OCI-M2 (cell line): Measurements from ENCODE around the gene LRBA.
"Not testable (repeated sequence)": the region's sequence is repeated elsewhere in the genome, so short reads cannot be mapped to it uniquely, and the experiment has no call there.

Experiments
- DNase-seq: peaks from one replicate; lab custom pipeline; 2025; ENCODE audit not compliant: unreplicated experiment; lab: John Stamatoyannopoulos, UW

LRBA gene, protein sequence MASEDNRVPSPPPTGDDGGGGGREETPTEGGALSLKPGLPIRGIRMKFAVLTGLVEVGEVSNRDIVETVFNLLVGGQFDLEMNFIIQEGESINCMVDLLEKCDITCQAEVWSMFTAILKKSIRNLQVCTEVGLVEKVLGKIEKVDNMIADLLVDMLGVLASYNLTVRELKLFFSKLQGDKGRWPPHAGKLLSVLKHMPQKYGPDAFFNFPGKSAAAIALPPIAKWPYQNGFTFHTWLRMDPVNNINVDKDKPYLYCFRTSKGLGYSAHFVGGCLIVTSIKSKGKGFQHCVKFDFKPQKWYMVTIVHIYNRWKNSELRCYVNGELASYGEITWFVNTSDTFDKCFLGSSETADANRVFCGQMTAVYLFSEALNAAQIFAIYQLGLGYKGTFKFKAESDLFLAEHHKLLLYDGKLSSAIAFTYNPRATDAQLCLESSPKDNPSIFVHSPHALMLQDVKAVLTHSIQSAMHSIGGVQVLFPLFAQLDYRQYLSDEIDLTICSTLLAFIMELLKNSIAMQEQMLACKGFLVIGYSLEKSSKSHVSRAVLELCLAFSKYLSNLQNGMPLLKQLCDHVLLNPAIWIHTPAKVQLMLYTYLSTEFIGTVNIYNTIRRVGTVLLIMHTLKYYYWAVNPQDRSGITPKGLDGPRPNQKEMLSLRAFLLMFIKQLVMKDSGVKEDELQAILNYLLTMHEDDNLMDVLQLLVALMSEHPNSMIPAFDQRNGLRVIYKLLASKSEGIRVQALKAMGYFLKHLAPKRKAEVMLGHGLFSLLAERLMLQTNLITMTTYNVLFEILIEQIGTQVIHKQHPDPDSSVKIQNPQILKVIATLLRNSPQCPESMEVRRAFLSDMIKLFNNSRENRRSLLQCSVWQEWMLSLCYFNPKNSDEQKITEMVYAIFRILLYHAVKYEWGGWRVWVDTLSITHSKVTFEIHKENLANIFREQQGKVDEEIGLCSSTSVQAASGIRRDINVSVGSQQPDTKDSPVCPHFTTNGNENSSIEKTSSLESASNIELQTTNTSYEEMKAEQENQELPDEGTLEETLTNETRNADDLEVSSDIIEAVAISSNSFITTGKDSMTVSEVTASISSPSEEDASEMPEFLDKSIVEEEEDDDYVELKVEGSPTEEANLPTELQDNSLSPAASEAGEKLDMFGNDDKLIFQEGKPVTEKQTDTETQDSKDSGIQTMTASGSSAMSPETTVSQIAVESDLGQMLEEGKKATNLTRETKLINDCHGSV (N-terminal part only)

DNA sequence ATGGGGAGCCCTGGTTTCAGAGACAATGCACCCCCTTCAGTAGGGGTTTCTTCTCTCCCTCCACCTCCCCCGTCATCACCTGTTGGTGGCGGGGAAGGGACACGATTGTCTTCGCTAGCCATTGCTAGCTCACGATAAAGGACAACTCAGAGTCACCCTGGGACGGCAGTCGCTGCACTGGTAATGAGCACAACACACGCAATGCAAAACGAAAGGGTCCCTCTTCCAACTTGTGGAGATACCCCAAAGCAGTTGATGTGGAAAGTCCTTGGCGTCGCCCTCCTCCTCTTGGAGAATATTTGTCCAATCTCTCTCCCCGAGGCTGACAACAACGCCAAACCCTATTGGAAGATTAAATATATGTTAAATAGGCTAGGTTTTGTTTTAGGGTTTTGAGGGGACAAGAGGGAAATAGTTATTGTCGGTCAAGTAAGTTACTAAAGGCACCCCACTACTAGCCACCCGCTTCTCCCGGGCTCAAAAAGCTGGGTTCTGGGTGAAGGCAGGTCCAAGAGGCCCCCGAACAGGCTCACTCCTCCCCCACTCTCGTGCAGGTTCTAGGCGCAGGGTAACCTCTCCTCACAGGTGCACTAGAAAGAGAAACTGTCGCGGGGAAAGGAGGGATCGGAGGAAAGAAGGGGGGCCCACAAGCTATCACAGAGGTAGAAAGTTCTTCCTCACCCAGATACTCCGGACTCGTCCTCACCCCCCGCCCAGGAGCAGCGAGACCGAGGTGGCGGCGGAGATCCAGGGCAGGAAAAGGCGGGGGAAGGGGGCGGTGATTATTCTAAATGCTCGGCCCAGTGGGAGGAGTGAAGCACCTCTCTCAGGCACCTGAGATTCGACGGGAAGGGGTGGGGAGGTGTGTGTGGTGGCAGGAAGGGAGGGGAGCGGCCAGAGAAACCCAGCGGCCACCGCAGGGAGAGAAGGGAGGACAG, at the start of gene LRBA:
Gene LRBA (minus strand): TSS at position 764 of the 938 bp plus-strand sequence. CDS start 642 bp downstream, at position 122.
- peak; percentile 26 for DNase-seq

DNA sequence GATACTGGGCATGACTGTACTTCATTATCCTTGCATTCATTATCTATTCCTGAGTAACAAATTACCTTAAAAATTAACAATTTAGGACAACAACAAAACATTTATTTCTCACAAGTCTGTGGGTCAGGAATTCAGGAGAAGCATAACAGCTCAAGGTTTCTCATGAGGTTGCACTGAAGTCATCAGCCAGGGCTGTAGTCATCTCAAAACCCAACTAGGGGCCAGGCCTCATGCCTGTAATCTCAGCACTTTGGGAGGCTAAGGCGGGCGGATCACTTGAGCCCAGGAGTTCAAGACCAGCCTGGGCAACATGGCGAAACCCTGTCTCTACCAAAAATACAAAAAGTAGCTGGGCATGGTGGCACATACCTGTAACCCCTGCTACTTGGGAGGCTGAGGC, 48.1 kb upstream of the LRBA start:
- not testable (repeated sequence) for DNase-seq

DNA sequence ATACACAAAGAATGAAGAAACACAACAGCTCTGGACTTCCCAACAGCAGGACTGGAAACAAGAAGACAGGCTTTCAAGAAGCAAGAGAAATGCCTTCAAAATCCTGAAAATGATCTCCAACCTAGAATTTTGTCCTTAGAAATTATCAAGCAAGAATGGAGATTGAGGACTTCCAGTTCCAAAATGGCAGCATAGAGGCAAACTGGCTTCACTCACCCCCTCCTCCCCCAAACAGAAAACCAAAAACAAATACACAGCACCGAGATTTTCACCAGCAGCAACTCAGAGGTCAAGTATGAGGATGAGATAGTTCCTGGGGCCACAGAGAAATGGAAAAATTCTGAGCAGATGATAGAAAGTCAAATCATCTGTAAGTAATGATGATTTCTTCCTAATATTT, 40.5 kb upstream of the LRBA start:
- DNase-seq, result no peak

DNA sequence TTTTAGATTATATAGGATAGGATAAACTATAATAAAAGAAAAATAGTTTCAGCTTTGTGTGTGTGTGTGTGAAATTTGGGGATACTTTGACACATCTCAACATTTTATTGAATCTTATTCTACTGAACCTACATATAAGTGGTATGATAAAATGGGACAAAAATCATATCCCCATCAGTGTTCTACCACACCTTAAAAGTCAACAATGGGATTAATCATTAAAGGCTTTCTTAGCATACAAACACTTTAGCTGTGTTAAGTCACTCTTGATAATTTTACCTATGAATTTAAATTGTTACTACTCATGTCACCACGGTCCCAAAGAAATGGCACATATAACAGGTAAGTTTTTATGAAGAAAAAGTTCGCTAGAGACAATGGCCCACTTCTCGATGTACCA, 37.7 kb upstream of the LRBA start:
- DNase-seq, result no peak

DNA sequence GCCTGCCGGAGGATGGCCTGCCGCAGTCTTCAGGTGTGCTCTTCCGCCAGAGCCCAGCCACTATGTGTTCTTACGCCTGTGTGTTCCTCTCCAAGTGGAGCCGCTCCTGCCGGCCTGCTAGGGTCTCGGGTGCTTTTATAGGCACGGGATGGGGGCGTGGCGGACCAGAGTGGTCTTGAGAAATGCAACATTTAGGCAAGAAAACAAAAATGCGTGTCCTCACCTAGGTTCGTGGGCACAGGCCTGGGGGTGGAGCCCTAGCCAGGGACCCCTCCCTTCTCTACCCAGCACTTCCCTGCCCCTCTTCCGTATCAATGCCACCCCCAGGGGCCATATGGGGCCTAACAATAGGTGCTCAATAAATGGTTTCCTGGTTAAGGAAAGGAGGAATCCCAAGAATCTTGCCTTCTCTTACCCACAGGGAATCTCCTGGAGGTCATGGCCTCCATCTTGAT, 34.4 kb upstream of the LRBA start:
- no peak for DNase-seq

DNA sequence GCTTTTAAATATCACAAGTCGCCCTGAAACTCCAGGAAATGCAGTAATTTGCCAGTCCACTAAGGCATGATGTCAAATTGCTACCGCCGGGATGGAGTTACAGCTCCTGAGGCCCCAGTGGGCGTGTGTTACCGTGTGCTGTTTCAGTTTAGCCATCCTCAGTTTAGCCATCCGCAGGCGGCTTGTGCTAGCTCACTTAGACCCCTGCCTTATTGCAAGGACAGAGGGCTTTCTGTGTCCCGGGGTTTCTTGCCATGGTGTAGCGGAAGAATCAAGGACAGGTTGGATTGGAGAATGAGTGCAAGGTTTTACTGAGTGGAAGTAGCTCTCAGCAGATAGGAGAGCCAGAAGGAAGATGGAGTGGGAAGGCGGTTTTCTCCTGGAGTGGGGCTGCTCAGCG, 33.8 kb upstream of the LRBA start:
- no peak for DNase-seq

DNA sequence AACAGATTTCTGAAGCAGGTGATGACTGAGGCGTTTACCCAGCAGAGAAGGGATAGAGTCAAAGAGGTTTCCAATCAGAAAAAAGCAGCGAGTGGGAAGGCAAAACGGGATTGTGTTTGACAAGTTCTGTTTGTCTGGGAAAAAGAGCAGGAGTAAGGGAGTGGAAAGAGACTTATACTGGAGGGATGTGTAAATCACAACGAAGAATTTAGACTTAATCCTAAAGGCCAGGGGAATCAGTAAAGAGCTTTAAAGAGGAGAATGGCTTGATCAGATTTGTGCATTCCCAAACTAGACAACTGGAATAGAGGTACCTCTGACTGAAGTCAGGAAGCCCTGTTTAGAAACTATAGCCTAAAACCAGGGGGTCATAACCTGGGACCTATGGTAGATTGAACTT, 31.5 kb upstream of the LRBA start:
- DNase-seq, result no peak

DNA sequence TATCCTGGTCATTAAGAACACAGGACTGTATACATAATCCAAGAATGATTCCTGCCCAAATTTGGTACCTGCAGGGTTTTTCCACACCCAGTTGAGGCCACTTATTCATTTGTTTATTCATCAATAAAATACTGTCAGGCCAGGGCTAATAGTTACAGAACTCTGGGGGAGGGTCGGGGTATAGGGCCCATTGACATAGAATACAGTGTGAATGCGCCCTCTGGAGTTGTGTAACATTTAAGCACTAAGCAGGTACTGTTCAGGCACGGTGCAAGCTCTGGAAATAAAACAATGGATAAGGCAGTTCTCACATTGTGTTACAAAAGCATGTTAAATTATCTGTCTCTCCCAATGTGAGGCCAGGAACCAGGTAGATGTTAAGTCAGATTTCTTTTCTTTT, 30.8 kb upstream of the LRBA start:
- DNase-seq, result no peak

DNA sequence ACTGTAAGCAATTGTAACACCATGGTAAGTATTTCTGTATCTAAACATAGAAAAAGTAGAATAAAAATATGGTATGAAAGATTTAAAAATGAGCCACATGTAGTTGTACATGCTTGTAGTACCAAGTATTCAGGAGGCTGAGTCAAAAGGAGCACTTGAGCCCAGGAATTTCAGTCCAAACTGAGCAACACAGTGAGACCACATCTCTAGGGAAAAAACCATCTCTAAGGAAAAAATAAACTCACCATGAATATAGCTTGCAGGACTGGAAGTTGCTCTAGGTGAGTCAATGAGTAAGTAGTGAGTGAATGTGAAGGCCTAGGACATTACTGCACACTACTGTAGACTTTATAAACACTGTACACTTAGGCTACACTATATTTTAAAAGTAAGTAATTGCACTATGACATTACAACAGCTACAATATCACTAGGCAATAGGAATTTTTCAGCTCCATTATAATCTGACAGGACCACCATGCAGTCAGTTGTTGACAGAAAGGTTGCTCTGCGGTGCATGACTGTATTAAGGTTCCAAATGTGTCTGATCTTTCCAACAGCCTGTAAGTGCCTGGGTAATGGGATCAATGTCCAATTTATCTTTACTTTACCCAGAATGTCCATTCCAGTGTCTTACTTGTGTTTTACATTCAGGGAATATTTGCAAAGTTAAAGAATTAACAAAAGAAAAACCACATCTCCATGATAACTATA, 28.9 kb upstream of the LRBA start:
- no peak for DNase-seq

DNA sequence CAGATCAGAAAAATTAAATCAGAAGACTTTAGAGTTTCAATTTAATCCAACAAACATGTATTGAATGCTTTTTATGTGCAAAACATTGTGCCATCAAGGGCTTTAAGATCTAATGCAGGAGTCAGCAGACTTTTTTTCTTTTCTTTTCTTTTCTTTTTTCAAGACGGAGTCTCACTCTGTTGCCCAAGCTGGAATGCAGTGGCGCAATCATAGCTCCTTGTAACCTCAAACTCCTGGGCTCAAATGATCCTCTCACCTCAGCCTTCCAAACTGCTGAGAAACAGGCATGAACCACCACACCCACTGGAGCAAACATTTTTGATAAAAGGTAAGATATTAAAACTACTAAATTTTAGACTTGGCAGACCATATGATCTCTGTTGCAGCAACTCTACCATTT, 24.6 kb upstream of the LRBA start:
- no peak for DNase-seq

DNA sequence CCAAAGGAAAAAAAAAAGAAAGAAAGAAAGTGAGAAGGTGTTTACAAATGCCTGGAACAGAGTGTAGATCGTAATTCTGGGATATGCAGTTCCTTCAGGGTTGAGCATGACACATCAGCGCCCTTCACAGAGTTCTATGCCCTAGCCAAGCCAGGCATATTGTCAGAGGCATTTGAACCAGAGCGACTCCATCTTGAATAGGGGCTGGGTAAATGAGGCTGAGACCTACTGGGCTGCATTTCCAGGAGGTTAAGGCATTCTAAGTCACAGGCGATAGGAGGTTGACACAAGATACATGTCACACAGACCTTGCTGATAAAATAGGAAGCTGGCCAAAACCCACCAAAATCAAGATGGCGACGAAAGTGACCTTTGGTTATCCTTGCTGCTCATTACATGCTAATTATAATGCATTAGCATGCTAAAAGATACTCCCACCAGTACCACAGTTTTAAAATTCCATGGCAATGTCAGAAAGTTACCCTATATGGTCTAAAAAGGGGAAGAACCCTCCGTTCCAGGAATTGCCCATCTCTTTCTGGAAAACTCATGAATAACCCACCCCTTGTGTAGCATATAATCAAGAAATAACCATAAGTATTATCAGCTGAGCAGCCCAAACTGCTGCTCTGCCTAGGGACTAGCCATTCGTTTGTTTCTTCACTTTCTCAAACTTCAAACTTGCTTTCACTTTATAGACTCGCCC, 23.5 kb upstream of the LRBA start:
- no peak for DNase-seq

DNA sequence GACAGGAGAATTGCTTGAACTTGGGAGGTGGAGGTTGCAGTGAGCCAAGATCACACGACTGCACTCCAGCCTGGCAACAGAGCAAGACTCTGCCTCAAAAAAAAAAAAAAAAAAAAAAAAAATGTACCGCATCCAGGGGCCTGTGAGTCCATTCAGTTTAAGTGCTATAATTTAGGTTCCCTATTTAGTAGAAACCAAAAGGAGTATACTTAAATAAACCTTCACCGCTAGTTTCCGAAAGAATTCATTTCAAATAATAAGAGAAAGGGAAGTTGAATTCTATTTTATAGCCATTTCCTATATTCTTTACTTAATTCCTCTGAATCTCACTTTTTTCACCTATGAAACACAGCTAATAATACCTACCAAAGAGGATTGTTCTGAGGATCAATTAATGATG, 20.8 kb upstream of the LRBA start:
- no peak for DNase-seq

DNA sequence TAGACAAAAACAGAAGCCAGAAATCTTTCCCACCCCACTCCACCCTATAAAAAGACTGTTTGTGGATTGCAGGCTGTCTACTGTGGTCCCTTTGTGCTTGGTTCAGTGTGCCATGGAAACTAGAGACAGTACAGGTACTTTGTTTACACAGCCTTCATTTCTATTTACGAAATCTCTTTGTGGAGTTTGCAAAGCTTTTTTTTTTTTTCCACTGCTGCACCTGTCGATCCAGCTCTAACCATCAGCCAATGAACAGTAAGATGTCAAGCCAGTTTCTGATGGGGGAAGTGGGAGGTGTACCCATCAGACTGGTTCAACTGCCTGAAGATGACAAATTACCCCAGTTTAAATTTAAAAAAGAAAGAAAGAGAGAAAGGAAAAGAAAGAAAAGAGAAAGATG, 20.2 kb upstream of the LRBA start:
- no peak for DNase-seq

DNA sequence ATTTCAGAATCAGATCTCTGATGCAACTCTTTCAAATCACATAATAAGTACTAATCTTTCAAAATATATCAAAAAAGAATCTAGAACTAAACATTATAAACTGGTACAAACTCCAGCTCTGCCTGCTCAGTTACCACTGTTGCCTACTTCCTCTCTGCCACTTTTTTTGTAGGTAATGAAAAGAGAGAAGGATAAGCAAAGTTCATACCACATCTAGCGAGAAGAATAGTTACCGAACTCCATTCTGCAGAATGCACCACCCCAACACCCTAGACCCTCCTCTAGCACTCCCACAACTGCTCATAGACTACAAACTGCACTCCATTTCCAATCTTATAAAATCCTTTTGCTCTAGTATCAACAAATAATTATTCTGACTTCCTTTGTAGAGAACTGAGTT, 19.7 kb upstream of the LRBA start:
- no peak for DNase-seq

DNA sequence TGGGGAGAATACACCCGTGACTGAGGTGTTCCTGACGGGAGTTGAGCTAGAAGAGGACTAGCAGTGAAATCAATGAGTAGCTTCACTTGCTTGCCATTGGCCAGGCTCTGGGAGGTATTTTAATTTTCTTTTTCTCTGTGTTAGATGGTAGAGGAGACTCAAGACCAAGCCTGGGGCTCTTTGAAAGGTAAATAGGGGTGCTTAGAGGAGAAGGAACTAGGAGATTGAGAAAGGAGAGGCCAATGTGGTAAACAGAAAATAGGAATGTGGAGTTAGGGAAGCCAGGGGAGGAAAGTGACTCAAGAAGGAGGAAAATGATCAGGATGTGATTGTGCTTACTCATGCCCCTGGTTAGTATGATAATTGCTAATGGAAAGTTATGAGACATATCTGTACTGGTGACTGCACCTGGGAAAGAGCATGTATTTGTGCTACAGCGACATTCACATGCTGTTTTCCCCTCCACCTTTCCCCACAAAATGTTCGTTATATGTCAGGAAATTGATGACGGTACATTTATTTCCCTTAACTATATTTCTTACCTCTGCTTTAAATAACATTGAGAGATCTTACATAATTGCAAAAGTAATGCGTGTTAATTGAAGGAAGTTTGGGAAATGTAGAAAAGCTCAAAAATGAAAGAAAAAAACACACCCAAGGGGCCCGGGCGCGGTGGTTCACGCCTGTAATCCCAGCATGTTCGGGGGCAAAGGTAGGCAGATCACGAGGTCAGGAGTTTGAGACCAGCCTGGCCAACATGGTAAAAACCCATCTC, 16.9 kb upstream of the LRBA start:
- no peak for DNase-seq

DNA sequence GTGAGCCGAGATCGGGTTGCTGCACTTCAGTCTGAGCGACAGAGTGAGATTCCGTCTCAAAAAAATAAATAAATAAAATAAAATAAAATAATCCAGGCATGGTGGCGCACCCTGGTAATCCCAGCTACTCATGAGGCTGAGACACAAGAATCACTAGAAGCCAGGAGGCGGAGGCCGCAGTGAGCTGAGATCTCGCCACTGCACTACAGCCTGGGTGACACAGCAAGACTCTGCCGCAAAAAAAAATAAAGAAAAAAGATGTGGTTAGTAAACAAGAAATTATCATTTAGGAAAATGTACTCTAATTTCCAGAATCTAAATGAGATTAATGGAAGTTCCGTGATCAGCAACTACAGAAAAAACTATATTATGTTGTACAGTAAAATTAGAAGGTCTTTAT, 14.5 kb upstream of the LRBA start:
- DNase-seq, result no peak

DNA sequence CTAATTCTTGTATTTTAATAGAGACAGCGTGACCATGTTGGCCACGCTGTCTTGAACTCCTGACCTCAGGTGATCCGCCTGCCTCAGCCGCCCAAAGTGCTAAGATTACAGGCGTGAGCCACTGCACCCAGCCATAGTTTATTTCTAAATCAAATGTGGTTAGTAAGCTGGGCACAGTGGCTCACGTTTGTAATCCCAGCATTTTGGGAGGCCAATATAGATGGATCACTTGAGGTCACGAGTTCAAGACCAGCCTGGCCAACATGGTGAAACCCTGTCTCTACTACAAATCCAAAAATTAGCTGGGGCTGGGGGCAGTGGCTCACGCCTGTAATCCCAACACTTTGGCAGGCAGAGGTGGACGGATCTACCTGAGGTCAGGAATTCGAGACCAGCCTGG, 13.9 kb upstream of the LRBA start:
- DNase-seq, result not testable (repeated sequence)

DNA sequence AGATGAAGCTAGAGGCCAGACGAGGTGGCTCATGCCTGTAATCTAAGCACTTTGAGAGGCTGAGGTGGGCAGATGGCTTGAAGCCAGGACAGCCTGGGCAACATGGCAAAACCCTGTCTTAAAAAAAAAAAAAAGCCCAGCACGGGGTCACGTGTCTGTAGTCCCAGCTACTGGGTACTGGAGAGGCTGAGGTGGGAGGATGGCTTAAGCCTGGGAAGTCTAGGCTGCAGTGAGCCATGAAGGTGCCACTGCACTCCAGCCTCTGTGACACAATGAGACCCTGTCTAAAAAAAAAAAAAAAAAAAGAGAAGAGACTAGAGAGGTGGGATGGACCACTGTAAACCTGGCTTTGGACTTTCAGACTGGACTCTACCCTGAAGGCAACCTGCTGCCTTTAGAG, 10.7 kb upstream of the LRBA start:
- no peak for DNase-seq
